Upper lobe of left lung (tissue), 4 donors: ENCODE data around the gene TTI1.

ENCODE experiments used
- EP300 ChIP-seq, 4 donors: sonication (generic); formaldehyde crosslinking; IDR thresholded peaks; one replicate each; pipeline ENCODE4 v1.5.1; 2017; ENCODE audit warnings: antibody characterized with exemption in 4 of 4, control low read depth in 2 of 4
- POLR2A ChIP-seq, 4 donors: fragments of 450-650 bp; IDR thresholded peaks; one replicate each; pipeline ENCODE4 v1.5.1; 2016 to 2017; ENCODE audit warnings: antibody characterized with exemption in 4 of 4, mild to moderate bottlenecking in 2 of 4
- TF ChIP-seq, protein P1 (sequence below), 6 experiments: fragments of 450-650 bp in 4 of 6; fragments of 200-600 bp in 2 of 6; sonication (generic) in 2 of 6; IDR thresholded peaks; one replicate each; pipeline ENCODE4 v1.5.1; 2016 to 2019; ENCODE audit warnings: antibody characterized with exemption in 6 of 6

GRCh38 chr20:38063911-38064530 is 30.8 kb upstream of the TTI1 start:
- TF ChIP-seq EP300 (IDR thresholded peaks at IDR 0.05) (no peak), POLR2A (IDR thresholded peaks at IDR 0.05) (no peak)
- TF ChIP-seq, protein P1, sequence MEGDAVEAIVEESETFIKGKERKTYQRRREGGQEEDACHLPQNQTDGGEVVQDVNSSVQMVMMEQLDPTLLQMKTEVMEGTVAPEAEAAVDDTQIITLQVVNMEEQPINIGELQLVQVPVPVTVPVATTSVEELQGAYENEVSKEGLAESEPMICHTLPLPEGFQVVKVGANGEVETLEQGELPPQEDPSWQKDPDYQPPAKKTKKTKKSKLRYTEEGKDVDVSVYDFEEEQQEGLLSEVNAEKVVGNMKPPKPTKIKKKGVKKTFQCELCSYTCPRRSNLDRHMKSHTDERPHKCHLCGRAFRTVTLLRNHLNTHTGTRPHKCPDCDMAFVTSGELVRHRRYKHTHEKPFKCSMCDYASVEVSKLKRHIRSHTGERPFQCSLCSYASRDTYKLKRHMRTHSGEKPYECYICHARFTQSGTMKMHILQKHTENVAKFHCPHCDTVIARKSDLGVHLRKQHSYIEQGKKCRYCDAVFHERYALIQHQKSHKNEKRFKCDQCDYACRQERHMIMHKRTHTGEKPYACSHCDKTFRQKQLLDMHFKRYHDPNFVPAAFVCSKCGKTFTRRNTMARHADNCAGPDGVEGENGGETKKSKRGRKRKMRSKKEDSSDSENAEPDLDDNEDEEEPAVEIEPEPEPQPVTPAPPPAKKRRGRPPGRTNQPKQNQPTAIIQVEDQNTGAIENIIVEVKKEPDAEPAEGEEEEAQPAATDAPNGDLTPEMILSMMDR (IDR thresholded peaks at IDR 0.05): no peak
